HepG2 (cell line): ENCODE results near the gene AXIN2. TPM values are rescaled to one million over a fixed set of nuclear protein-coding genes. Genes with fewer than 3 reads are reported as not detected.

Experiments
- FOXJ3 ChIP-seq: sonication (generic); formaldehyde crosslinking; IDR thresholded peaks from 2 replicates; pipeline ENCODE4 v1.4.0; 2020; ENCODE audit warnings: missing genetic modification reagents, mild to moderate bottlenecking, borderline replicate concordance
- HNRNPK ChIP-seq: fragments of 200-400 bp; formaldehyde crosslinking; IDR thresholded peaks from 2 replicates; pipeline ENCODE4 v1.6.1; 2018; ENCODE audit warnings: low read length, low read depth, moderate library complexity, mild to moderate bottlenecking; ENCODE audit not compliant: poor library complexity, severe bottlenecking
- HNRNPUL1 ChIP-seq: fragments of 200-400 bp; formaldehyde crosslinking; IDR thresholded peaks from 2 replicates; pipeline ENCODE4 v1.6.1; 2017; ENCODE audit warnings: low read depth, mild to moderate bottlenecking, low read length, moderate library complexity
- MTF2 ChIP-seq: sonication (generic); formaldehyde crosslinking; IDR thresholded peaks from 2 replicates; pipeline ENCODE4 v1.5.0; 2020; ENCODE audit warnings: missing genetic modification reagents, borderline replicate concordance
- SNAPC2 ChIP-seq: sonication (generic); formaldehyde crosslinking; IDR thresholded peaks from 2 replicates; pipeline ENCODE4 v1.8.1; 2022; ENCODE audit warnings: mild to moderate bottlenecking, missing genetic modification reagents
- SP2 ChIP-seq: sonication (generic); formaldehyde crosslinking; IDR thresholded peaks from 2 replicates; pipeline ENCODE4 v1.5.1; 2020; ENCODE audit warnings: mild to moderate bottlenecking, missing genetic modification reagents
- SRSF1 ChIP-seq: fragments of 200-400 bp; formaldehyde crosslinking; optimal IDR thresholded peaks from 2 replicates; pipeline ENCODE3; 2017; ENCODE audit warnings: mild to moderate bottlenecking, low read depth, low read length, moderate library complexity
- TBP ChIP-seq: sonication (generic); formaldehyde crosslinking; IDR thresholded peaks from 2 replicates; pipeline ENCODE4 v1.5.0; 2020; ENCODE audit warnings: missing genetic modification reagents
- ZFAT ChIP-seq: sonication (generic); formaldehyde crosslinking; conservative IDR thresholded peaks from 2 replicates; pipeline ENCODE4 v1.8.1; 2023; ENCODE audit warnings: missing genetic modification reagents, inconsistent platforms
- ZFP41 ChIP-seq: sonication (generic); formaldehyde crosslinking; IDR thresholded peaks from 2 replicates; pipeline ENCODE4 v1.4.0; 2020; ENCODE audit warnings: mild to moderate bottlenecking, missing genetic modification reagents, borderline replicate concordance
- ZKSCAN1 ChIP-seq: fragments of 150-350 bp; IDR thresholded peaks from 2 replicates; pipeline ENCODE4 v1.6.1; 2014; ENCODE audit warnings: low read length
- ZNF253 ChIP-seq: sonication (generic); formaldehyde crosslinking; IDR thresholded peaks from 2 replicates; pipeline ENCODE4 v1.8.0; 2022; ENCODE audit warnings: mild to moderate bottlenecking, missing genetic modification reagents, borderline replicate concordance
- ZNF543 ChIP-seq: sonication (generic); formaldehyde crosslinking; IDR thresholded peaks from 2 replicates; pipeline ENCODE4 v1.4.0; 2020; ENCODE audit warnings: mild to moderate bottlenecking, missing genetic modification reagents
- ZNF788 ChIP-seq: sonication (generic); formaldehyde crosslinking; IDR thresholded peaks from 2 replicates; pipeline ENCODE4 v1.5.0; 2020; ENCODE audit warnings: mild to moderate bottlenecking, missing genetic modification reagents, borderline replicate concordance
- polyA plus RNA-seq, 8 experiments: library from polyadenylated mRNA; depleted of rRNA in 3 of 8; stranded (reverse) in 7 of 8; unstranded in 1 of 8; fragments of >200 nt; fragmentation: Illumina TruSeq in 4 of 8; extraction: Trizol in 4 of 8; gene quantifications; 2 replicates each; pipeline versions ENCODE4 v1.2.1 to v1.2.3, GENCODE V29; 2011 to 2016; ENCODE audit warnings: low read depth in 4 of 8, missing spikeins in 1 of 8, mixed read lengths in 1 of 8; ENCODE audit not compliant: insufficient read depth in 1 of 8
- total RNA-seq, 5 experiments: library from RNA; depleted of rRNA; stranded (reverse); fragments of >200 nt; fragmentation: Illumina TruSeq; extraction: Trizol; gene quantifications; 2 replicates each; pipeline ENCODE4 v1.2.3, GENCODE V29; 2016; ENCODE audit warnings: low read depth in 1 of 5
- TF ChIP-seq, protein P1 (sequence below): sonication (generic); formaldehyde crosslinking; IDR thresholded peaks from 2 replicates; pipeline ENCODE4 v1.8.0; 2023; ENCODE audit warnings: mild to moderate bottlenecking, missing genetic modification reagents
- TF ChIP-seq, protein P2 (sequence below): sonication (generic); formaldehyde crosslinking; IDR thresholded peaks from 2 replicates; pipeline ENCODE4 v1.4.0; 2020; ENCODE audit warnings: mild to moderate bottlenecking, missing genetic modification reagents, borderline replicate concordance
- TF ChIP-seq, protein P3 (sequence below): sonication (generic); formaldehyde crosslinking; IDR thresholded peaks from 2 replicates; pipeline ENCODE4 v1.4.0; 2020; ENCODE audit warnings: low read depth, mild to moderate bottlenecking, missing genetic modification reagents
- TF ChIP-seq, protein P4 (sequence below): sonication (generic); formaldehyde crosslinking; IDR thresholded peaks from 2 replicates; pipeline ENCODE4 v1.4.0; 2020; ENCODE audit warnings: mild to moderate bottlenecking, low read depth, missing genetic modification reagents

Gene AXIN2
- total and polyA plus RNA-seq, 2 of the 13 experiments (the other 11 are each of a cell fraction or from before 2014, with no cell fraction given): 58.6 to 63.4 TPM

DNA sequence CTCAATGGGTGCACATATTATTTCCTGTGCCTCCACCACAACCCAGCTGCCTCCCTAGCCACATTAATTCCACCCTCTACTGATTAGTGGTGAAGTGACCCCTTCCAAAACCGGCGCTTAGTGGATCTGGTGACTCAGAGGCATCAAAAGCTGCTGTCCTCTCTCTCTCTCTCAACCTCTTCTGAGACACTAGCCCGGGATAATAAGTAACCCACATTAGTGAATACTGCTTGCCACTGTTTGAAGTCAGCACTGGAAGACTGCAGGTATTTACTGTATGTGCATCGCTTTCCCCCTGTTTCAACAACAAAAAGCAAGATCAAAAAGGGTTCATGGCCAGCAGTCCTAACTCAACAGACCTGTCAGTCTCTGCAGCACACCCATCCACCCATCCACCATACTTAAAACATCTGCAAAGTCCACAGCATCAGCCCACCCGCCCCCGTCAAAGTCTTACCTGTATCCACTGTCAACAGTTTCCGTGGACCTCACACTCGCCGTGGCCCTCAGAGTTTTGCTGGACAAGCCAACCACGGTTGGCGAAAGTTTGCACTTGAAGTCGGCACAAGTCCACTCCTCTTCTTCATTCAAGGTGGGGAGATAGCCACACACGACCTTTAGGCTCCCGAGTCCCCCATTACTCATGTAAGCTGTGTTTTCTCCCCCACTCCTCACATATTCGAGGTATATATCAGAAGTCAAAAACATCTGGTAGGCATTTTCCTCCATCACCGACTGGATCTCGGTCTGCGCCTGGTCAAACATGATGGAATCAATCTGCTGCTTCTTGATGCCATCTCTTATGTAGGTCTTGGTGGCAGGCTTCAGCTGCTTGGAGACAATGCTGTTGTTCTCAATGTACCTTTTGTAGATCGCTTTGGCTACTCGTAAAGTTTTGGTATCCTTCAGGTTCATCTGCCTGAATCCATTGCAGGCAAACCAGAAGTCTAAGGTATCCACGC is 3.8 kb downstream of the AXIN2 start (continued):
- TF ChIP-seq ZFP41 (CRISPR knock-in tag) (no peak), ZNF788 (CRISPR knock-in tag) (peak; percentile 95), ZFAT (no peak), HNRNPK (no peak), ZNF253 (CRISPR knock-in tag) (no peak), ZKSCAN1 (no peak), ZNF543 (CRISPR knock-in tag) (no peak), MTF2 (CRISPR knock-in tag) (peak; percentile 29; the same call in 1 of the 2 replicates), TBP (CRISPR knock-in tag) (no peak), FOXJ3 (CRISPR knock-in tag) (peak; percentile 82; the same call in 1 of the 2 replicates), SP2 (no peak), HNRNPUL1 (peak; percentile 59; the same call in 1 of the 2 replicates), SRSF1 (no peak), SNAPC2 (no peak)
- TF ChIP-seq, protein P1, sequence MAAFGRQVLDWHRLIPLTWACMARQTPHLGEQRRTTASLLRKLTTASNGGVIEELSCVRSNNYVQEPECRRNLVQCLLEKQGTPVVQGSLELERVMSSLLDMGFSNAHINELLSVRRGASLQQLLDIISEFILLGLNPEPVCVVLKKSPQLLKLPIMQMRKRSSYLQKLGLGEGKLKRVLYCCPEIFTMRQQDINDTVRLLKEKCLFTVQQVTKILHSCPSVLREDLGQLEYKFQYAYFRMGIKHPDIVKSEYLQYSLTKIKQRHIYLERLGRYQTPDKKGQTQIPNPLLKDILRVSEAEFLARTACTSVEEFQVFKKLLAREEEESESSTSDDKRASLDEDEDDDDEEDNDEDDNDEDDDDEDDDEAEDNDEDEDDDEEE (CRISPR knock-in tag): no peak
- TF ChIP-seq, protein P2, sequence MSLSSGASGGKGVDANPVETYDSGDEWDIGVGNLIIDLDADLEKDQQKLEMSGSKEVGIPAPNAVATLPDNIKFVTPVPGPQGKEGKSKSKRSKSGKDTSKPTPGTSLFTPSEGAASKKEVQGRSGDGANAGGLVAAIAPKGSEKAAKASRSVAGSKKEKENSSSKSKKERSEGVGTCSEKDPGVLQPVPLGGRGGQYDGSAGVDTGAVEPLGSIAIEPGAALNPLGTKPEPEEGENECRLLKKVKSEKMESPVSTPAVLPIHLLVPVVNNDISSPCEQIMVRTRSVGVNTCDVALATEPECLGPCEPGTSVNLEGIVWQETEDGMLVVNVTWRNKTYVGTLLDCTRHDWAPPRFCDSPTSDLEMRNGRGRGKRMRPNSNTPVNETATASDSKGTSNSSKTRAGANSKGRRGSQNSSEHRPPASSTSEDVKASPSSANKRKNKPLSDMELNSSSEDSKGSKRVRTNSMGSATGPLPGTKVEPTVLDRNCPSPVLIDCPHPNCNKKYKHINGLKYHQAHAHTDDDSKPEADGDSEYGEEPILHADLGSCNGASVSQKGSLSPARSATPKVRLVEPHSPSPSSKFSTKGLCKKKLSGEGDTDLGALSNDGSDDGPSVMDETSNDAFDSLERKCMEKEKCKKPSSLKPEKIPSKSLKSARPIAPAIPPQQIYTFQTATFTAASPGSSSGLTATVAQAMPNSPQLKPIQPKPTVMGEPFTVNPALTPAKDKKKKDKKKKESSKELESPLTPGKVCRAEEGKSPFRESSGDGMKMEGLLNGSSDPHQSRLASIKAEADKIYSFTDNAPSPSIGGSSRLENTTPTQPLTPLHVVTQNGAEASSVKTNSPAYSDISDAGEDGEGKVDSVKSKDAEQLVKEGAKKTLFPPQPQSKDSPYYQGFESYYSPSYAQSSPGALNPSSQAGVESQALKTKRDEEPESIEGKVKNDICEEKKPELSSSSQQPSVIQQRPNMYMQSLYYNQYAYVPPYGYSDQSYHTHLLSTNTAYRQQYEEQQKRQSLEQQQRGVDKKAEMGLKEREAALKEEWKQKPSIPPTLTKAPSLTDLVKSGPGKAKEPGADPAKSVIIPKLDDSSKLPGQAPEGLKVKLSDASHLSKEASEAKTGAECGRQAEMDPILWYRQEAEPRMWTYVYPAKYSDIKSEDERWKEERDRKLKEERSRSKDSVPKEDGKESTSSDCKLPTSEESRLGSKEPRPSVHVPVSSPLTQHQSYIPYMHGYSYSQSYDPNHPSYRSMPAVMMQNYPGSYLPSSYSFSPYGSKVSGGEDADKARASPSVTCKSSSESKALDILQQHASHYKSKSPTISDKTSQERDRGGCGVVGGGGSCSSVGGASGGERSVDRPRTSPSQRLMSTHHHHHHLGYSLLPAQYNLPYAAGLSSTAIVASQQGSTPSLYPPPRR (CRISPR knock-in tag): peak; percentile 98
- TF ChIP-seq, protein P3, sequence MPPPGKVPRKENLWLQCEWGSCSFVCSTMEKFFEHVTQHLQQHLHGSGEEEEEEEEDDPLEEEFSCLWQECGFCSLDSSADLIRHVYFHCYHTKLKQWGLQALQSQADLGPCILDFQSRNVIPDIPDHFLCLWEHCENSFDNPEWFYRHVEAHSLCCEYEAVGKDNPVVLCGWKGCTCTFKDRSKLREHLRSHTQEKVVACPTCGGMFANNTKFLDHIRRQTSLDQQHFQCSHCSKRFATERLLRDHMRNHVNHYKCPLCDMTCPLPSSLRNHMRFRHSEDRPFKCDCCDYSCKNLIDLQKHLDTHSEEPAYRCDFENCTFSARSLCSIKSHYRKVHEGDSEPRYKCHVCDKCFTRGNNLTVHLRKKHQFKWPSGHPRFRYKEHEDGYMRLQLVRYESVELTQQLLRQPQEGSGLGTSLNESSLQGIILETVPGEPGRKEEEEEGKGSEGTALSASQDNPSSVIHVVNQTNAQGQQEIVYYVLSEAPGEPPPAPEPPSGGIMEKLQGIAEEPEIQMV (CRISPR knock-in tag): peak; percentile 72; the same call in 1 of the 2 replicates
- TF ChIP-seq, protein P4, sequence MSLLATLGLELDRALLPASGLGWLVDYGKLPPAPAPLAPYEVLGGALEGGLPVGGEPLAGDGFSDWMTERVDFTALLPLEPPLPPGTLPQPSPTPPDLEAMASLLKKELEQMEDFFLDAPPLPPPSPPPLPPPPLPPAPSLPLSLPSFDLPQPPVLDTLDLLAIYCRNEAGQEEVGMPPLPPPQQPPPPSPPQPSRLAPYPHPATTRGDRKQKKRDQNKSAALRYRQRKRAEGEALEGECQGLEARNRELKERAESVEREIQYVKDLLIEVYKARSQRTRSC (CRISPR knock-in tag): no peak
